GM03348 (cell line): Measurements from ENCODE around the gene CFAP91.

Source experiments
- DNase-seq: peaks from one replicate; pipeline ENCODE4 v3.0.0; 2012; ENCODE audit warnings: low spot score

Gene CFAP91

DNA sequence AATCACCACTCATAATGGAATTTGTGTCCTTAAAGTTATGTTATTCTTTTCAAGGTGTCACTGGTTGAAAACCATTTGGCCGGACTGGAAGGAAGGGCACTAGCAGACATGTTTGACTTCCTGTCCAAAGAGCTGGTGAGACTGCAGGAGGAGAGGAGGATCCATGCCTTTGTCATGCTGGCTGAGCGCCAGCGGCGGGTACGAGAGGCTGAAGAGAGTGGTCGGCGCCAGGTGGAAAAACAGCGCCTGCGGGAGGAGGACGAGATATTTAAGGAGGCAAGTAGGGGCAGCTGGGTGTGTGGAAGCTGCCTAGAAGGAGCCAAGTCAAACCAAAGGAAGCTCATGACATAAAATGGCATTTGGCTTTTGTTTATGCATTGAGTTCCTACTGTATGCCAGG, 41.1 kb downstream of the CFAP91 start:
- DNase-seq, result no peak

DNA sequence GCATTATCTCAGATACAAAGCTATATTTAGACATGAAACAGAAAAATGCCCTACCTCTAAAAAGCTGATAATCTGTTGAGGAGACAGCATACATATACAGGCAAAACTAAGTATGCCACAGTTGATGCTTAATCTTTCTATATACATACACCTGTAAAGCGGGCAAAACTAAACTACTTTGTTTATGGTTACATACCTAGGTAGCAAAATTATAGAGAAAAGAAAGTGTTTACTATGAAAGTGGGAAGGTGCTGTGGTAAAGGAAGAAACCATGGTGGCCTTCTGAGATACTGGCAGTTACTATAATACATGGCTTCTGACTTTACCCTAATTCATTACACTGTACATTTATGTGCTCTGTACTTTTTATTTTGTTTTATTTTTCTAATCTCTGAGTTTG, 43.1 kb downstream of the CFAP91 start:
- no peak for DNase-seq

DNA sequence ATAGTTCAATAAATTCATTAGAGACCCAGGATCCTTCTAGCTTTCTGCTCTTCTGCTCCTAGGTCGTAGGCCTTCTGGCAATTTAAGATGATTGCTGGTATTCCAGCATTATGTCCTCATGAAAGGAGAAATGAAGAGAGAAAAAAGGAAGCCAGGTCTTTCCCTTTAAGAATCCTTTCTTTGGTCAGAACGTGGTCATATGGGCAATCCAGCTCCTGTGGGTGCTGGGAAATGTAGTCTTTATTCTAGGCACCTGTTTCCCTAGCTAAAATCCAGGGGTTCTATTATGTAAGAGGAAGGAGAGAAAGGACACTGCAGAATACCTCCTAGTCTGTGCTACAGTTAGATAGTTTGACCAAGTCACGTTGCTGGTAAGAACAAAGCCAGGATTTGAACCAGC, 43.6 kb downstream of the CFAP91 start:
- no peak for DNase-seq

DNA sequence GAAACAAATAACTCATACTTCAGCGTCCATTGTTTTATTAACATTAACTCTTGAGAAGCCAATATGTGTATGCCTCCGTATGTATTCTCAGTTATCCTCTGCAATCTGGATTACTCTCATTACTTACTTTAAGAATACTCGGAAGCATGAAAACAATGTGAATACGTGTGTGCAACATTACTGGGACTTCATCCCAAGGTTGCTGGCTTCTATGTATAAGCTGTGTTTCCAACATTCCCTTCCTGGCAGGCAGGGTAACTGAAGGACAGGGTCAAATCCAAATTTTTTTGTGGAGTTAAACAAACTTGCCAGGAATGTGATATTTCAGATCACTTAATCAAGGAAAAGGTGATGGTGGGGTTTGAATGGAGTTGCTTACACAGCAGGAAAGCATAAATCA, 44.5 kb downstream of the CFAP91 start:
- no peak for DNase-seq

DNA sequence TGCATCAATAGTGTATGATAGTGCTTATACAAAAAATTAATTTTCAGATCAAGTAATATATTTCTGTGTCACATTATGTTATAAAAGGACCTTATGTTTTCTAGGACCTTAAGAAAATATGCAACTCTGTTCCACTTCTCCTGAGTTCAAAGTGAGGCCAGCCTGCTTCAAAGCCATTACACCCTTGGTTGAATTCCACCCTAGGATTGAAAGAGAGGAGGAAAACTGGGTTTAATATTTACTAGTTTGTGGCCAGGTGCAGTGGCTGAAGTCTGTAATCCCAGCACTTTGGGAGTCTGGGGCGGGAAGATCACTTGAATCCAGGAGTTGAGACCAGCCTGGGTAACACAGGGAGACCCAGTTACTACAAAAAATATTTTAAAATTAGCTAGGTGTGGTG, 46.2 kb downstream of the CFAP91 start:
- DNase-seq, result no peak

DNA sequence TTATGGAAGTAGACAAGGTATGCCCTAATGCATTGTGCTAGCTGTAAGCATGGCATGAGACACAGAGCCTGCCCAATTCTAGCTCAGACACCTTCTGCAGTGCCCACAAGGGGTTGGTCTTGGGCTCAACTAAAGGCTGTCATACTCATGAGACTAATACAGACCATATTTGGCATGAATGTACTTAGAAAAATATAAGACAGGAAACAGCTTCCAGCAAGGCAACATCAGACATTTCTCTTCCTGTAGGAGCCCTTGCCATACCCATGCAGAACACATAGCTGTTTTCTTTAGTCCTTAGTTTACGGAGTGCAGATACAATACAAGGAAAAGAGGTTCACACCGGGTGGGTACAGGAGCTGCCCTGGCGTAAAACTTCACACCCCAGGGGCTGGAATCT, 48.6 kb downstream of the CFAP91 start:
- no peak for DNase-seq
